Type B pancreatic cell (in vitro differentiated cells): Measurements from ENCODE around the gene UBE3B. TPM values are rescaled to one million over a fixed set of nuclear protein-coding genes. Genes with fewer than 3 reads are reported as not detected.

ENCODE experiments used
- DNase-seq: peaks from one replicate; pipeline ENCODE4 v3.0.0; 2021; ENCODE audit warnings: mixed read lengths; ENCODE audit not compliant: unreplicated experiment; ENCODE audit errors: extremely low spot score
- H3K27ac Mint-ChIP-seq: 2 replicates; pipeline ENCODE4 v1.8.0; 2021; ENCODE audit warnings: mild to moderate bottlenecking, mixed read lengths
- H3K27me3 Mint-ChIP-seq: 2 replicates; pipeline ENCODE4 v1.8.0; 2021; ENCODE audit warnings: mixed read lengths
- H3K36me3 Mint-ChIP-seq: 2 replicates; pipeline ENCODE4 v1.8.0; 2021; ENCODE audit warnings: mixed read lengths
- H3K4me1 Mint-ChIP-seq: one replicate; pipeline ENCODE4 v1.8.0; 2021; ENCODE audit warnings: mixed read lengths; ENCODE audit not compliant: unreplicated experiment
- H3K4me3 Mint-ChIP-seq: 2 replicates; pipeline ENCODE4 v1.8.0; 2021; ENCODE audit warnings: mild to moderate bottlenecking, mixed read lengths
- H3K9me3 Mint-ChIP-seq: 2 replicates; pipeline ENCODE4 v1.8.0; 2021; ENCODE audit warnings: mixed read lengths
- CTCF ChIP-seq: fragments of 200-600 bp; sonication (generic); conservative IDR thresholded peaks from 2 replicates; pipeline ENCODE4 v1.5.0; 2021; ENCODE audit warnings: antibody characterized with exemption, mild to moderate bottlenecking
- total RNA-seq: library from RNA; stranded (reverse); gene quantifications from 2 replicates; pipeline ENCODE4 v1.2.1, GENCODE V29; 2021; ENCODE audit warnings: low replicate concordance

UBE3B gene
- total RNA-seq, 1 donor from 2014 or later, result 41.3 TPM

GRCh38 chr12:109446869-109447268 is 30.6 kb upstream of the UBE3B start:
- TF ChIP-seq CTCF, result no peak
- Mint-ChIP-seq H3K27me3 (no peaks in the 10 kb centered on the region), H3K9me3 (peaks cover 4% of the 10 kb centered on the region), H3K27ac (no peak overlapping the region), H3K36me3 (peaks cover 36% of the 10 kb centered on the region), H3K4me3 (no peak overlapping the region), H3K4me1 (peaks cover 20% of the 10 kb centered on the region)
- no peak for DNase-seq

GRCh38 chr12:109447482-109447881 is 30.0 kb upstream of the UBE3B start:
- DNase-seq, result no peak
- Mint-ChIP-seq H3K27me3 (no peaks in the 10 kb centered on the region), H3K9me3 (peaks cover 4% of the 10 kb centered on the region), H3K4me1 (peaks cover 20% of the 10 kb centered on the region), H3K36me3 (peaks cover 40% of the 10 kb centered on the region), H3K4me3 (no peak overlapping the region), H3K27ac (no peak overlapping the region)
- no peak for TF ChIP-seq CTCF

GRCh38 chr12:109448272-109448671 is 29.2 kb upstream of the UBE3B start:
- Mint-ChIP-seq H3K4me3 (no peak overlapping the region), H3K27me3 (no peaks in the 10 kb centered on the region), H3K9me3 (peaks cover 4% of the 10 kb centered on the region), H3K27ac (no peak overlapping the region), H3K4me1 (peaks cover 20% of the 10 kb centered on the region), H3K36me3 (peaks cover 40% of the 10 kb centered on the region)
- no peak for TF ChIP-seq CTCF
- no peak for DNase-seq

- Mint-ChIP-seq H3K27ac (no peak overlapping the region), H3K36me3 (peaks cover 44% of the 10 kb centered on the region), H3K4me3 (no peak overlapping the region), H3K4me1 (peaks cover 19% of the 10 kb centered on the region), H3K27me3 (no peaks in the 10 kb centered on the region), H3K9me3 (peaks cover 4% of the 10 kb centered on the region)
- no peak for TF ChIP-seq CTCF
- DNase-seq, result no peak
These were observed 28.6 kb upstream of the UBE3B start for GRCh38 chr12:109448707-109449390.

- Mint-ChIP-seq H3K4me1 (peaks cover 11% of the 10 kb centered on the region), H3K9me3 (no peaks in the 10 kb centered on the region), H3K4me3 (no peak overlapping the region), H3K27me3 (no peaks in the 10 kb centered on the region), H3K36me3 (peaks cover 43% of the 10 kb centered on the region), H3K27ac (no peak overlapping the region)
- DNase-seq, result no peak
- TF ChIP-seq CTCF, result no peak
These were observed 27.4 kb upstream of the UBE3B start for GRCh38 chr12:109449845-109450532.
